Endodermal cell (in vitro differentiated cells): Measurements from ENCODE around the gene SYNDIG1. TPM values are rescaled to one million over a fixed set of nuclear protein-coding genes. Genes with fewer than 3 reads are reported as not detected.

Experiments
- DNase-seq: peaks from one replicate; pipeline ENCODE4 v3.0.0-alpha.2; 2017
- H3K27ac ChIP-seq: 2 replicates; pipeline ENCODE4 v1.5.1; 2013; ENCODE audit warnings: mild to moderate bottlenecking, low read depth, low read length, moderate library complexity
- H3K27me3 ChIP-seq: 2 replicates; pipeline ENCODE4 v1.6.1; 2013; ENCODE audit warnings: mild to moderate bottlenecking, low read length, moderate library complexity; ENCODE audit not compliant: insufficient read depth, control insufficient read depth, poor library complexity, severe bottlenecking
- H3K36me3 ChIP-seq: 2 replicates; pipeline ENCODE4 v1.7.0; 2013; ENCODE audit warnings: mild to moderate bottlenecking, low read length, moderate library complexity; ENCODE audit not compliant: control insufficient read depth, insufficient read depth
- H3K4me1 ChIP-seq: one replicate; pipeline ENCODE4 v1.7.0; 2013; ENCODE audit warnings: low read length; ENCODE audit not compliant: control insufficient read depth, insufficient read depth
- H3K4me3 ChIP-seq: 2 replicates; pipeline ENCODE4 v1.5.1; 2013; ENCODE audit warnings: mild to moderate bottlenecking, low read length, moderate library complexity
- H3K9ac ChIP-seq: 2 replicates; pipeline ENCODE4 v1.6.1; 2013; ENCODE audit warnings: mild to moderate bottlenecking, low read length, moderate library complexity; ENCODE audit not compliant: poor library complexity, severe bottlenecking; ENCODE audit errors: extremely low read depth
- H3K9me3 ChIP-seq: 2 replicates; pipeline ENCODE4 v1.6.1; 2013; ENCODE audit warnings: mild to moderate bottlenecking, low read length, moderate library complexity; ENCODE audit not compliant: control insufficient read depth
- H3K27ac Mint-ChIP-seq: 2 replicates; pipeline ENCODE4 v1.8.0; 2020; ENCODE audit warnings: mixed read lengths
- H3K27me3 Mint-ChIP-seq: 2 replicates; pipeline ENCODE4 v1.8.0; 2021; ENCODE audit warnings: mild to moderate bottlenecking, mixed read lengths; ENCODE audit not compliant: insufficient read depth
- H3K36me3 Mint-ChIP-seq: 2 replicates; pipeline ENCODE4 v1.8.0; 2020; ENCODE audit warnings: low read depth, mixed read lengths
- H3K4me1 Mint-ChIP-seq: 2 replicates; pipeline ENCODE4 v1.8.0; 2020; ENCODE audit warnings: mixed read lengths
- H3K4me3 Mint-ChIP-seq: 2 replicates; pipeline ENCODE4 v1.8.0; 2020; ENCODE audit warnings: mild to moderate bottlenecking, moderate library complexity, mixed read lengths
- H3K9me3 Mint-ChIP-seq: 2 replicates; pipeline ENCODE4 v1.8.0; 2020; ENCODE audit warnings: mild to moderate bottlenecking, mixed read lengths
- WGBS, 2 experiments: methylation state at CpG; one replicate each; pipeline versions ENCODE4 v1.1.5 to v1.1.7; 2013; ENCODE audit warnings: missing lambda C conversion rate in 2 of 2, mixed read lengths in 1 of 2; ENCODE audit not compliant: insufficient coverage in 1 of 2, insufficient read length in 1 of 2; 5-methylcytosine and 5-hydroxymethylcytosine counted together
- total RNA-seq, 2 donors: library from RNA; stranded (reverse); fragmentation: NEBNext Ultra II Directional in 1 of 2; extraction: Animal tissue kit (Norgen Biotek cat#: 25700) in 1 of 2; gene quantifications; 2 replicates in 1 of 2; 3 replicates in 1 of 2; pipeline ENCODE4 v1.2.1, GENCODE V29; 2021
- TF ChIP-seq, protein P1 (sequence below): fragments of 200-600 bp; sonication (generic); conservative IDR thresholded peaks from 2 replicates; pipeline ENCODE4 v1.5.0; 2021; ENCODE audit warnings: antibody characterized with exemption, mild to moderate bottlenecking

The SYNDIG1 gene
- total RNA-seq, 2 donors from 2014 or later = 5.5 to 6.8 TPM

DNA sequence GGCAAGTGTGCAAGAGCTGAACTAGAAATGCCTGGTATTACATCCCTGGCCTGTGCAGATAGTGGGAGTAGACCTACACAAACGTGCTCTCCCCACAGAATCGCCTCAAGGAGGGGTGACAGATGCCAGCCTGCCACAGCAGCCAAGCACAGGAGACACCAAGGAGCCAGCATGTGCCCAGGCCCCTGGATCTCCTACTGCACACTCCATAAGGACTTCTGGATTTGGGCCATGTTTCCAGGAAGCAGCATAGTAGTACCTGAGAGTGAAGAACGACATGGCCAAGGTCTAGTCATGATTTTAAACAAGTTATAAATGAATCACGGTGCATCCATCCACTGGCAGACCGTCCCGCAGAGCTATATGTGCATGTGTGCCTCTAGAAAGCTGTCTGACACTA is 232.2 kb downstream of the SYNDIG1 start:
- TF ChIP-seq, protein P1, sequence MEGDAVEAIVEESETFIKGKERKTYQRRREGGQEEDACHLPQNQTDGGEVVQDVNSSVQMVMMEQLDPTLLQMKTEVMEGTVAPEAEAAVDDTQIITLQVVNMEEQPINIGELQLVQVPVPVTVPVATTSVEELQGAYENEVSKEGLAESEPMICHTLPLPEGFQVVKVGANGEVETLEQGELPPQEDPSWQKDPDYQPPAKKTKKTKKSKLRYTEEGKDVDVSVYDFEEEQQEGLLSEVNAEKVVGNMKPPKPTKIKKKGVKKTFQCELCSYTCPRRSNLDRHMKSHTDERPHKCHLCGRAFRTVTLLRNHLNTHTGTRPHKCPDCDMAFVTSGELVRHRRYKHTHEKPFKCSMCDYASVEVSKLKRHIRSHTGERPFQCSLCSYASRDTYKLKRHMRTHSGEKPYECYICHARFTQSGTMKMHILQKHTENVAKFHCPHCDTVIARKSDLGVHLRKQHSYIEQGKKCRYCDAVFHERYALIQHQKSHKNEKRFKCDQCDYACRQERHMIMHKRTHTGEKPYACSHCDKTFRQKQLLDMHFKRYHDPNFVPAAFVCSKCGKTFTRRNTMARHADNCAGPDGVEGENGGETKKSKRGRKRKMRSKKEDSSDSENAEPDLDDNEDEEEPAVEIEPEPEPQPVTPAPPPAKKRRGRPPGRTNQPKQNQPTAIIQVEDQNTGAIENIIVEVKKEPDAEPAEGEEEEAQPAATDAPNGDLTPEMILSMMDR = no peak
- WGBS, 2 experiments = 69 to 88% methylated on average over 2 to 6 of the region's 6 CpGs

DNA sequence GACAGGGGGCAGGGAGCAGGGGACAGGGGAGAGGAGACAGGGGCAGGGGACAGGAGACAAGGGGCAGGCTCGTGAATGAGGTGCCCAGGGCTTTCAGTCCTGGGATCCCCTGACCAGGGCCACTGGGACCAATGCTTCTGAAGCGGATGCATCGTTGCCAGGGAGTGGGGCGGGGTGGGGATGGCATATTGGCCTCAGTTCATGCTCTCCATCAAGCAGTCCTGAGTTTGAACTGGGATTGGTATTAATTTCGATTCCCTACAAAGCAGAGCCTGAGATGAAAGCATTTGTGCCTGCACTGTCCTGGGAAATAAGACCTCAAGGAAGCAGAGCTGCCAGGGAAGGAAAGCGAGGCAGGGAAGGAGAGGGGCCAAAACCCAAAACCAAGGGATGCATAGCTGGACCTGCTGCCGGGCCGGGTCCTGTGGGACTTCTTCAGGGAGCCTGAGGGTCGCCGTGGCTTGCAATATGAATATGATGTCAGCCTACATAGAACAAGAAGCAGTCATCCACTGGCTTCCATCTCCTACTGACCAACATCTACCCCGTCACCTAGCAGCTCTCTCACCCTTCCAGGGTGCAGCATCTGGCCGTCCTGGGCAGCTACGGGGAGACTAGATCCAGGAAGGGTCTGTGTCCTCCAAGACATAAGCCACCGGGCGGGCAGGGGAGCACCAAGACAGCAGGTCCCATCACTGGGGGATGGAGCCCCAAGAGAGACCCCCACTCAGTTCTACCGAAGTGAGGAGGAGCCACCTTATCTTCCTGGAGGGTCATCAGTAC is 233.3 kb downstream of the SYNDIG1 start:
- H3K4me1 Mint-ChIP-seq = no peaks in the 10 kb centered on the region
- 90 to 100% methylated on average over 11 to 16 of the region's 16 CpGs for WGBS, 2 experiments
- Histone ChIP-seq H3K27ac (no peak overlapping the region), H3K36me3 (no peaks in the 10 kb centered on the region), H3K4me1 (no peaks in the 10 kb centered on the region), H3K9ac (no peak overlapping the region), H3K27me3 (no peaks in the 10 kb centered on the region), H3K9me3 (no peaks in the 10 kb centered on the region), H3K4me3 (no peak overlapping the region)
- H3K4me3 Mint-ChIP-seq = no peak overlapping the region
- peak; percentile 31 for DNase-seq
- no peaks in the 10 kb centered on the region for H3K36me3 Mint-ChIP-seq
- TF ChIP-seq, protein P1 = no peak
- H3K27ac Mint-ChIP-seq = no peak overlapping the region
- H3K9me3 Mint-ChIP-seq = no peaks in the 10 kb centered on the region
- peaks cover 2% of the 10 kb centered on the region for H3K27me3 Mint-ChIP-seq

More for the DNA sequence above, 232.2 kb downstream of the SYNDIG1 start:
- no peaks in the 10 kb centered on the region for H3K27me3 ChIP-seq
- H3K9me3 ChIP-seq = no peaks in the 10 kb centered on the region
- no peaks in the 10 kb centered on the region for H3K36me3 Mint-ChIP-seq
- H3K9me3 Mint-ChIP-seq = no peaks in the 10 kb centered on the region
- H3K4me1 Mint-ChIP-seq = no peaks in the 10 kb centered on the region
- H3K27ac ChIP-seq = no peak overlapping the region
- DNase-seq = peak; percentile 10
- no peak overlapping the region for H3K27ac Mint-ChIP-seq
- peaks cover 3% of the 10 kb centered on the region for H3K27me3 Mint-ChIP-seq
- no peaks in the 10 kb centered on the region for H3K36me3 ChIP-seq
- H3K4me3 ChIP-seq = no peak overlapping the region
- no peaks in the 10 kb centered on the region for H3K4me1 ChIP-seq
- H3K9ac ChIP-seq = no peak overlapping the region
- H3K4me3 Mint-ChIP-seq = no peak overlapping the region

DNA sequence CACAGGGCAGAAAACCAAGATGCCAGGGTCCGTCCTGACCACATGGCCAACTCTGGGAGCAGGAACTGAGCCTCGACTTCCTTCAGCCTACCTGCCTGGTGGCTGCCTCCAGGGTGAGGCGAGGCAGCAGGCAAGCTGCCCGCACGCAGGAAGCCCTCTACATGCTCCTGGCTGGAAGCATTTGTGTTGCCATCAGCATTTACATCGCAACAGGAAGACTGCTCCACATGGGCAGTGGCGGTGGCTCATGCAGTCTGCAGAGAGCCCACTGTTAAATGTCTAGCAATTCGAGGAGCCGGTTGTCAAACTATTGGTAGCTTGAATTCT is 233.8 kb downstream of the SYNDIG1 start:
- Mint-ChIP-seq H3K36me3 (no peaks in the 10 kb centered on the region), H3K4me3 (no peak overlapping the region), H3K27ac (no peak overlapping the region), H3K4me1 (no peaks in the 10 kb centered on the region), H3K27me3 (peaks cover 2% of the 10 kb centered on the region), H3K9me3 (no peaks in the 10 kb centered on the region)
- Histone ChIP-seq H3K9me3 (no peaks in the 10 kb centered on the region), H3K9ac (no peak overlapping the region), H3K36me3 (no peaks in the 10 kb centered on the region), H3K27me3 (no peaks in the 10 kb centered on the region), H3K27ac (no peak overlapping the region), H3K4me1 (no peaks in the 10 kb centered on the region), H3K4me3 (no peak overlapping the region)
- 89 to 94% methylated on average over 7 to 9 of the region's 9 CpGs for WGBS, 2 experiments
- TF ChIP-seq, protein P1 = no peak
- DNase-seq = peak; percentile 29
